Endothelial cell of umbilical vein (primary cell): ENCODE data around the gene MYH9.

Source experiments
- CTCF ChIP-seq, 2 donors: IDR thresholded peaks; 1 replicate in 1 of 2; 2 replicates in 1 of 2; pipeline ENCODE4 v1.5.1; 2011; ENCODE audit warnings: low read length in 2 of 2, mild to moderate bottlenecking in 2 of 2, moderate library complexity in 2 of 2, control low read depth in 1 of 2, inconsistent platforms in 1 of 2, low read depth in 1 of 2; ENCODE audit not compliant: insufficient read depth in 1 of 2; ENCODE audit errors: extremely low read depth in 1 of 2
- POLR2A ChIP-seq: IDR thresholded peaks from 2 replicates; pipeline ENCODE4 v1.6.1; 2012; ENCODE audit warnings: low read depth, mild to moderate bottlenecking, control low read depth, low read length
- POLR2AphosphoS5 ChIP-seq: IDR thresholded peaks from 2 replicates; pipeline ENCODE4 v1.6.1; 2012; ENCODE audit warnings: low read depth, mild to moderate bottlenecking, control low read depth, low read length, moderate library complexity; ENCODE audit not compliant: insufficient read depth

- no peak for TF ChIP-seq CTCF (IDR thresholded peaks at IDR 0.05; ENCODE audit: extremely low read depth in 1 of 2, insufficient read depth in 1 of 2, low read depth in 1 of 2, low read length in 2 of 2)
- peak; percentile 6 for TF ChIP-seq POLR2A
- TF ChIP-seq POLR2AphosphoS5: no peak
These were observed 35.6 kb downstream of the MYH9 start for GRCh38 chr22:36351921-36352802.
